ENCODE results near the gene TRAPPC14. TPM values are rescaled to one million over a fixed set of nuclear protein-coding genes. Genes with fewer than 3 reads are reported as not detected.

TRAPPC14 gene
- total RNA-seq, 1 donor from 2014 or later: 4.3 TPM

DNA sequence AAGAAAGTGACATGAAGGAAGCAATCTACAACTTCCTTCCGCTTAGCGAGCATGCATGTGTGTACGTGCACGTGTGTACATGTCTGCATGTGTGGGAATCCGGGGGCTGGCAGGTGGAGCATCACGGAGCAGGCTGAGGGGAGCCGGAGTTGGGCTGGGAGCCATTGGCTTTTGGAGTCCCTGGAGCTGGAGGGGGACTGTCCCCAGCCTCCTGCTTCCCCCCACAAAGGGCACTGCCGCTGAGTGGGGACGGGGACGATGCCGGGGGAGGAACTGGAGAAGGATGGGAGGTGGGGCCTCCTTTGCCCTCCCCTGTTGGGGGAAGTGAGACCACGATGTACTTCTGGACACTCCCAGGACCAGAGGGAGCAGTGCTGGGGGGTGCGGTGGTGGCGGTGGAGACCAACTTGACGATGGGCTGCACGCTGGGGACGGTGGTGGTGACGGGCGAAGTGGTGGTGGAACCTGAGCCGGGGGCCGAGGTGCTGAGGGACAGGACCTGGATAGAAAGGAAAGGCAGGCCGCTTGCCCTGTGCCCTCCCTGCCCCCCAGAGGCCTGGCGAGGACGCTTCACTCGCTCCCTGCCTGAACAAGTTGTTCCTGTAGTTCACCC lies 51.3 kb downstream of the TRAPPC14 start:
- Histone ChIP-seq H3K4me2 (no peak overlapping the region), H3K27ac (no peak overlapping the region), H2AFZ (replicated peaks) (no peak overlapping the region), H3K27me3 (no peaks in the 10 kb centered on the region), H3K4me1 (no peaks in the 10 kb centered on the region), H3K9ac (no peak overlapping the region), H3F3A (ENCODE audit: low read depth) (peaks cover 9% of the 10 kb centered on the region), H3K36me3 (no peaks in the 10 kb centered on the region), H4K20me1 (ENCODE audit: low read depth) (no peaks in the 10 kb centered on the region), H3K79me2 (ENCODE audit: low read depth) (peaks cover 7% of the 10 kb centered on the region), H3K9me3 (ENCODE audit: low read depth) (no peaks in the 10 kb centered on the region), H3K4me3 (no peak overlapping the region)
- H3K4me1 Mint-ChIP-seq: peaks cover 15% of the 10 kb centered on the region
- TF ChIP-seq EZH2phosphoT487 (IDR thresholded peaks at IDR 0.05) (no peak), EZH2 (IDR thresholded peaks at IDR 0.05) (no peak)
- TF ChIP-seq, protein P1, sequence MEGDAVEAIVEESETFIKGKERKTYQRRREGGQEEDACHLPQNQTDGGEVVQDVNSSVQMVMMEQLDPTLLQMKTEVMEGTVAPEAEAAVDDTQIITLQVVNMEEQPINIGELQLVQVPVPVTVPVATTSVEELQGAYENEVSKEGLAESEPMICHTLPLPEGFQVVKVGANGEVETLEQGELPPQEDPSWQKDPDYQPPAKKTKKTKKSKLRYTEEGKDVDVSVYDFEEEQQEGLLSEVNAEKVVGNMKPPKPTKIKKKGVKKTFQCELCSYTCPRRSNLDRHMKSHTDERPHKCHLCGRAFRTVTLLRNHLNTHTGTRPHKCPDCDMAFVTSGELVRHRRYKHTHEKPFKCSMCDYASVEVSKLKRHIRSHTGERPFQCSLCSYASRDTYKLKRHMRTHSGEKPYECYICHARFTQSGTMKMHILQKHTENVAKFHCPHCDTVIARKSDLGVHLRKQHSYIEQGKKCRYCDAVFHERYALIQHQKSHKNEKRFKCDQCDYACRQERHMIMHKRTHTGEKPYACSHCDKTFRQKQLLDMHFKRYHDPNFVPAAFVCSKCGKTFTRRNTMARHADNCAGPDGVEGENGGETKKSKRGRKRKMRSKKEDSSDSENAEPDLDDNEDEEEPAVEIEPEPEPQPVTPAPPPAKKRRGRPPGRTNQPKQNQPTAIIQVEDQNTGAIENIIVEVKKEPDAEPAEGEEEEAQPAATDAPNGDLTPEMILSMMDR (IDR thresholded peaks at IDR 0.05): no peak
- peaks cover 10% of the 10 kb centered on the region for H3K27me3 Mint-ChIP-seq (ENCODE audit: insufficient read depth, low read depth)
- DNase-seq (ENCODE audit: low spot score): no peak
- H3K36me3 Mint-ChIP-seq: peaks cover 18% of the 10 kb centered on the region
- no peaks in the 10 kb centered on the region for H3K9me3 Mint-ChIP-seq
- no peak overlapping the region for H3K27ac Mint-ChIP-seq
- no peak overlapping the region for H3K4me3 Mint-ChIP-seq

GRCh38 chr7:100106633-100107032 lies 51.9 kb downstream of the TRAPPC14 start:
- Mint-ChIP-seq H3K27ac (no peak overlapping the region), H3K9me3 (no peaks in the 10 kb centered on the region), H3K4me1 (peaks cover 15% of the 10 kb centered on the region), H3K4me3 (no peak overlapping the region), H3K27me3 (ENCODE audit: insufficient read depth, low read depth) (peaks cover 12% of the 10 kb centered on the region), H3K36me3 (peaks cover 18% of the 10 kb centered on the region)
- Histone ChIP-seq H3K4me2 (no peak overlapping the region), H3K36me3 (no peaks in the 10 kb centered on the region), H3K27me3 (no peaks in the 10 kb centered on the region), H3K4me3 (no peak overlapping the region), H3K79me2 (ENCODE audit: low read depth) (peaks cover 9% of the 10 kb centered on the region), H3K9me3 (ENCODE audit: low read depth) (no peaks in the 10 kb centered on the region), H2AFZ (replicated peaks) (no peak overlapping the region), H3K9ac (no peak overlapping the region), H4K20me1 (ENCODE audit: low read depth) (no peaks in the 10 kb centered on the region), H3K27ac (no peak overlapping the region), H3K4me1 (no peaks in the 10 kb centered on the region), H3F3A (ENCODE audit: low read depth) (peaks cover 15% of the 10 kb centered on the region)
- no peak for DNase-seq (ENCODE audit: low spot score)
- no peak for TF ChIP-seq EZH2 (IDR thresholded peaks at IDR 0.05)
- no peak for TF ChIP-seq EZH2phosphoT487 (IDR thresholded peaks at IDR 0.05)
- TF ChIP-seq, protein P1 (IDR thresholded peaks at IDR 0.05): no peak

GRCh38 chr7:100105534-100105933 lies 53.0 kb downstream of the TRAPPC14 start:
- Histone ChIP-seq H3K27me3 (no peaks in the 10 kb centered on the region), H2AFZ (replicated peaks) (no peak overlapping the region), H3K79me2 (ENCODE audit: low read depth) (peaks cover 16% of the 10 kb centered on the region), H4K20me1 (ENCODE audit: low read depth) (no peaks in the 10 kb centered on the region), H3K27ac (no peak overlapping the region), H3K4me2 (no peak overlapping the region), H3K4me1 (no peaks in the 10 kb centered on the region), H3F3A (ENCODE audit: low read depth) (peaks cover 20% of the 10 kb centered on the region), H3K9me3 (ENCODE audit: low read depth) (no peaks in the 10 kb centered on the region), H3K36me3 (no peaks in the 10 kb centered on the region), H3K9ac (no peak overlapping the region), H3K4me3 (no peak overlapping the region)
- H3K9me3 Mint-ChIP-seq: no peaks in the 10 kb centered on the region
- H3K36me3 Mint-ChIP-seq: peaks cover 15% of the 10 kb centered on the region
- TF ChIP-seq EZH2phosphoT487 (IDR thresholded peaks at IDR 0.05) (no peak), EZH2 (IDR thresholded peaks at IDR 0.05) (no peak)
- TF ChIP-seq, protein P1 (IDR thresholded peaks at IDR 0.05): no peak
- H3K27ac Mint-ChIP-seq: no peak overlapping the region
- peak overlapping the region; percentile 57 for H3K4me3 Mint-ChIP-seq
- DNase-seq (ENCODE audit: low spot score): no peak
- H3K27me3 Mint-ChIP-seq (ENCODE audit: insufficient read depth, low read depth): peaks cover 15% of the 10 kb centered on the region
- peaks cover 15% of the 10 kb centered on the region for H3K4me1 Mint-ChIP-seq

Small RNAs within 50 kb of the gene (microRNA-seq; reads per million reads assigned to microRNA genes)
- not detected for gene MIR4658

Other genes with a start within 250 kb of the TRAPPC14 start
- gene TRIM4, start 239.2 kb downstream of the TRAPPC14 start, total RNA-seq (ENCODE audit: low replicate concordance): 0.03 TPM in 1 of 2 replicates, not detected in the other
- gene GJC3, start 229.1 kb downstream of the TRAPPC14 start, total RNA-seq (ENCODE audit: low replicate concordance): 0.34 TPM in 1 of 2 replicates, not detected in the other
- not detected in 2 replicates for gene AZGP1, start 182.7 kb downstream of the TRAPPC14 start, total RNA-seq (ENCODE audit: low replicate concordance)
- gene ZKSCAN1, start 143.1 kb downstream of the TRAPPC14 start, total RNA-seq (ENCODE audit: low replicate concordance): 39.7 and 43.2 TPM in 2 replicates
- gene ZSCAN21, start 108.9 kb downstream of the TRAPPC14 start, total RNA-seq (ENCODE audit: low replicate concordance): 29.0 and 33.4 TPM in 2 replicates
- 56.0 and 73.6 TPM in 2 replicates for gene ZNF3, start 77.0 kb downstream of the TRAPPC14 start, total RNA-seq (ENCODE audit: low replicate concordance)
- gene COPS6, start 69.8 kb downstream of the TRAPPC14 start, total RNA-seq (ENCODE audit: low replicate concordance): 42.2 and 63.9 TPM in 2 replicates
- gene MCM7, start 57.3 kb downstream of the TRAPPC14 start, total RNA-seq (ENCODE audit: low replicate concordance): 206 and 297 TPM in 2 replicates
- 15.3 and 15.4 TPM in 2 replicates for gene AP4M1, start 57.1 kb downstream of the TRAPPC14 start, total RNA-seq (ENCODE audit: low replicate concordance)
- gene TAF6, start 39.4 kb downstream of the TRAPPC14 start, total RNA-seq (ENCODE audit: low replicate concordance): 66.1 and 88.3 TPM in 2 replicates
- 25.8 and 26.7 TPM in 2 replicates for gene CNPY4, start 39.1 kb downstream of the TRAPPC14 start, total RNA-seq (ENCODE audit: low replicate concordance)
- gene MBLAC1, start 31.8 kb downstream of the TRAPPC14 start, total RNA-seq (ENCODE audit: low replicate concordance): 1.6 and 2.7 TPM in 2 replicates
- gene LAMTOR4, start 9.8 kb downstream of the TRAPPC14 start, total RNA-seq (ENCODE audit: low replicate concordance): 70.5 and 123 TPM in 2 replicates
- gene GAL3ST4, start 9.9 kb upstream of the TRAPPC14 start, total RNA-seq (ENCODE audit: low replicate concordance): 0.90 and 2.5 TPM in 2 replicates
- 17.0 and 61.0 TPM in 2 replicates for gene GPC2, start 18.7 kb upstream of the TRAPPC14 start, total RNA-seq (ENCODE audit: low replicate concordance)
- gene STAG3, start 19.2 kb upstream of the TRAPPC14 start, total RNA-seq (ENCODE audit: low replicate concordance): 0.58 and 1.2 TPM in 2 replicates
- gene PVRIG, start 61.2 kb upstream of the TRAPPC14 start, total RNA-seq (ENCODE audit: low replicate concordance): not detected in 2 replicates
- not detected in 2 replicates for gene SPDYE3, start 149.0 kb upstream of the TRAPPC14 start, total RNA-seq (ENCODE audit: low replicate concordance)
- gene PILRB, start 199.4 kb upstream of the TRAPPC14 start, total RNA-seq (ENCODE audit: low replicate concordance): 19.3 and 43.6 TPM in 2 replicates
- 0.68 and 6.7 TPM in 2 replicates for gene PILRA, start 214.8 kb upstream of the TRAPPC14 start, total RNA-seq (ENCODE audit: low replicate concordance)

Measured in neural progenitor cell (in vitro differentiated cells).